Gastroesophageal sphincter (tissue), 4 donors: ENCODE results near the gene FZD7. TPM values are rescaled to one million over a fixed set of nuclear protein-coding genes. Genes with fewer than 3 reads are reported as not detected.

Source experiments
- ATAC-seq: fragments of 150-250 bp; one replicate; pipeline ENCODE4 v1.9.1; 2016; ENCODE audit warnings: mild to moderate bottlenecking, moderate library complexity
- H3K27ac ChIP-seq, 4 donors: fragments of 200-600 bp; sonication (generic) in 3 of 4; 1 replicate in 3 of 4; 2 replicates in 1 of 4; pipeline ENCODE4 v1.5.1; 2016 to 2019
- H3K27me3 ChIP-seq: fragments of 200-600 bp; sonication (generic); one replicate; pipeline ENCODE4 v1.5.1; 2019
- H3K36me3 ChIP-seq, 2 donors: fragments of 200-600 bp; sonication (generic); one replicate each; pipeline ENCODE4 v1.5.1; 2019; ENCODE audit warnings: control low read depth in 1 of 2
- H3K4me1 ChIP-seq, 3 donors: fragments of 200-600 bp; sonication (generic); 1 replicate in 2 of 3; 2 replicates in 1 of 3; pipeline ENCODE4 v1.5.1; 2016 to 2019; ENCODE audit warnings: control low read depth in 2 of 3
- H3K4me3 ChIP-seq, 2 donors: fragments of 200-600 bp; sonication (generic); one replicate each; pipeline ENCODE4 v1.5.1; 2019; ENCODE audit warnings: mild to moderate bottlenecking in 1 of 2, moderate library complexity in 1 of 2
- H3K9me3 ChIP-seq, 3 donors: fragments of 200-600 bp; sonication (generic); one replicate each; pipeline ENCODE4 v1.5.1; 2017 to 2019; ENCODE audit warnings: control low read depth in 2 of 3
- EP300 ChIP-seq: sonication (generic); formaldehyde crosslinking; IDR thresholded peaks from one replicate; pipeline ENCODE4 v1.6.1; 2017; ENCODE audit warnings: antibody characterized with exemption, mild to moderate bottlenecking
- POLR2A ChIP-seq, 2 donors: fragments of 450-650 bp; IDR thresholded peaks; one replicate each; pipeline ENCODE4 v1.6.1; 2017; ENCODE audit warnings: antibody characterized with exemption in 2 of 2, mild to moderate bottlenecking in 2 of 2, moderate library complexity in 1 of 2
- POLR2AphosphoS5 ChIP-seq: sonication (generic); formaldehyde crosslinking; IDR thresholded peaks from one replicate; pipeline ENCODE4 v1.6.1; 2017; ENCODE audit warnings: antibody characterized with exemption
- WGBS, 2 donors: methylation state at CpG; one replicate each; pipeline ENCODE4 v1.1.5; 2018; ENCODE audit warnings: low coverage in 1 of 2; 5-methylcytosine and 5-hydroxymethylcytosine counted together
- total RNA-seq, 4 donors: library from RNA; depleted of rRNA; stranded (reverse); fragments of >200 nt; gene quantifications; one replicate each; pipeline ENCODE4 v1.1.0, GENCODE V29; 2016
- TF ChIP-seq, protein P1 (sequence below), 4 experiments: fragments of 200-600 bp in 2 of 4; fragments of 450-650 bp in 2 of 4; sonication (generic) in 1 of 4; IDR thresholded peaks; one replicate each; pipeline ENCODE4 v1.5.1; 2017 to 2019; ENCODE audit warnings: antibody characterized with exemption in 4 of 4, mild to moderate bottlenecking in 2 of 4, moderate library complexity in 2 of 4

FZD7 gene
- total RNA-seq, 4 donors from 2014 or later, result 15.9 to 55.4 (median 39.0) TPM

DNA sequence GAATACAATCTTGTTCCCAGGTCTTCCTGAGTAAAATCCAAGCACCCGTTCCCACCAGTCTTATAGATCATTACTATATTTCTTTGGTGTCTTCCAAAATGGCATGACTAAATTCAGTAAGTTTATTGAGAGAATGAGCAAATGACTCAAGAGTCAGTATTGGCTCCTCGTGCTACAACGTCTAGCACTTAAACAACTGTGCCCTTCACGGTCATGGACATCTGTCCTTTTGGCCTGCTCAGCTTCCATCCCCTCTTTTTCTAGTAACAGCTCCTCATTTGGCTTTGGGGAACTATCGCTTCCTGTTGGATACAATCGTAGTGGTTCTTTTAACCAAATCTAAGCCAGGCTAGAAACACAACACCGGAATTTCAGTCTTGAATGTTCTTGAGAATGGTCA is 24.1 kb upstream of the FZD7 start:
- H3K27ac ChIP-seq, result peak overlapping the region in 3 of 4 donors; percentile 69 to 73 (median 69)
- WGBS, 2 donors, result 72 to 86% methylated on average over 7 of the region's 7 CpGs
- peaks cover 0 to 16% (median 0%) of the 10 kb centered on the region in 3 donors for H3K4me1 ChIP-seq
- TF ChIP-seq POLR2A (IDR thresholded peaks at IDR 0.05), result no peak
- TF ChIP-seq, protein P1, sequence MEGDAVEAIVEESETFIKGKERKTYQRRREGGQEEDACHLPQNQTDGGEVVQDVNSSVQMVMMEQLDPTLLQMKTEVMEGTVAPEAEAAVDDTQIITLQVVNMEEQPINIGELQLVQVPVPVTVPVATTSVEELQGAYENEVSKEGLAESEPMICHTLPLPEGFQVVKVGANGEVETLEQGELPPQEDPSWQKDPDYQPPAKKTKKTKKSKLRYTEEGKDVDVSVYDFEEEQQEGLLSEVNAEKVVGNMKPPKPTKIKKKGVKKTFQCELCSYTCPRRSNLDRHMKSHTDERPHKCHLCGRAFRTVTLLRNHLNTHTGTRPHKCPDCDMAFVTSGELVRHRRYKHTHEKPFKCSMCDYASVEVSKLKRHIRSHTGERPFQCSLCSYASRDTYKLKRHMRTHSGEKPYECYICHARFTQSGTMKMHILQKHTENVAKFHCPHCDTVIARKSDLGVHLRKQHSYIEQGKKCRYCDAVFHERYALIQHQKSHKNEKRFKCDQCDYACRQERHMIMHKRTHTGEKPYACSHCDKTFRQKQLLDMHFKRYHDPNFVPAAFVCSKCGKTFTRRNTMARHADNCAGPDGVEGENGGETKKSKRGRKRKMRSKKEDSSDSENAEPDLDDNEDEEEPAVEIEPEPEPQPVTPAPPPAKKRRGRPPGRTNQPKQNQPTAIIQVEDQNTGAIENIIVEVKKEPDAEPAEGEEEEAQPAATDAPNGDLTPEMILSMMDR (IDR thresholded peaks at IDR 0.05), result no peak
- no peak for TF ChIP-seq EP300
- TF ChIP-seq POLR2AphosphoS5, result no peak
- H3K36me3 ChIP-seq, result no peaks in the 10 kb centered on the region
- no peaks in the 10 kb centered on the region for H3K27me3 ChIP-seq
- no peak overlapping the region for H3K4me3 ChIP-seq
- H3K9me3 ChIP-seq, result no peaks in the 10 kb centered on the region
- ATAC-seq, result no peak

DNA sequence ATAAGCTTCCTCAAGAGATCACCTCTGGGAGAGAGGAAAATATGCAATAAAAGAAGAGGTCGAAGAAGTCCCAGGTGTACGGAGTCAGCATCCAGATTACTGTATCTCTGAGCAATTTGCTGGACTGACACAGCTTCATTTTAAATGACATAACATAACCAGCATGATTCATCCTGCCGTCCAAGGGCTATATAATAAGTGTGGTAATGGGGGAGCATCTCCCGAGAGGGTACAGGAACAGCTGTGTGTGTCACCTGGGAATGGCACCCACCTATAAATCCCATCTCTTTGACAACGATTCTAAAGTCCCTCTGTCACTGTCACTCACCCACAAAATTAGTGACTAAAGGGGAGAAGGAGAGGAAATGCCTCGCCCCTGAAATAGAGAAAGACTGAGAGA is 19.3 kb upstream of the FZD7 start:
- no peak for ATAC-seq
- 64 to 77% methylated on average over 6 of the region's 6 CpGs for WGBS, 2 donors
- Histone ChIP-seq H3K27ac (no peak overlapping the region), H3K27me3 (no peaks in the 10 kb centered on the region), H3K4me1 (peaks cover 0 to 45% (median 5%) of the 10 kb centered on the region in 3 donors), H3K4me3 (no peak overlapping the region), H3K36me3 (no peaks in the 10 kb centered on the region), H3K9me3 (no peaks in the 10 kb centered on the region)
- TF ChIP-seq POLR2AphosphoS5 (no peak), EP300 (no peak), POLR2A (IDR thresholded peaks at IDR 0.05) (no peak)
- TF ChIP-seq, protein P1 (IDR thresholded peaks at IDR 0.05), result no peak

DNA sequence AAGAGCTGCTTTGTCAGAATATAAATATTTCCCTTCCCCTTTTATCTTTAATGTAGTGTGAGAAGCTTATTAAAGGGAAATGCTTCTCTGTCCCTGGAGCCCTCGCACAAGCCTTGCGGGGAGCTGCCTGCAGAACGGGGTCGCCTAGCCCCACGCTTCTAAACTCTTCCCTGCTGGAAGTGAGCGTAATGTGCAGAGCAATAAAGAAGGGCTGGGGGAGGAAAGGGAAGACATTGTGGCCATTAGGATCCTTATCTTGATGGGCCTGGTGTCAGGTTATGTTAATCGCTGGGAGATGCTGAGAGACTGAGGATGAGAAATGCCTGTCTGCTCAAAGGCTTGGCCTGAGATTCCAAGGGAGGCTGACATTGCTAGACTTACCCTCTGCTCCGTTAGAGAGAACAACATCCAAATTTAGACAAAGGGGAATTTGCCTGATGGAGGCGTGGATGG is 18.9 kb upstream of the FZD7 start:
- 40 to 50% methylated on average over 6 to 9 of the region's 9 CpGs for WGBS, 2 donors
- peaks cover 0 to 45% (median 7%) of the 10 kb centered on the region in 3 donors for H3K4me1 ChIP-seq
- TF ChIP-seq POLR2AphosphoS5, result no peak
- TF ChIP-seq EP300, result no peak
- TF ChIP-seq POLR2A (IDR thresholded peaks at IDR 0.05), result no peak
- TF ChIP-seq, protein P1 (IDR thresholded peaks at IDR 0.05), result no peak
- no peak overlapping the region for H3K27ac ChIP-seq
- no peaks in the 10 kb centered on the region for H3K36me3 ChIP-seq
- H3K27me3 ChIP-seq, result no peaks in the 10 kb centered on the region
- H3K9me3 ChIP-seq, result no peaks in the 10 kb centered on the region
- H3K4me3 ChIP-seq, result no peak overlapping the region
- ATAC-seq, result no peak

DNA sequence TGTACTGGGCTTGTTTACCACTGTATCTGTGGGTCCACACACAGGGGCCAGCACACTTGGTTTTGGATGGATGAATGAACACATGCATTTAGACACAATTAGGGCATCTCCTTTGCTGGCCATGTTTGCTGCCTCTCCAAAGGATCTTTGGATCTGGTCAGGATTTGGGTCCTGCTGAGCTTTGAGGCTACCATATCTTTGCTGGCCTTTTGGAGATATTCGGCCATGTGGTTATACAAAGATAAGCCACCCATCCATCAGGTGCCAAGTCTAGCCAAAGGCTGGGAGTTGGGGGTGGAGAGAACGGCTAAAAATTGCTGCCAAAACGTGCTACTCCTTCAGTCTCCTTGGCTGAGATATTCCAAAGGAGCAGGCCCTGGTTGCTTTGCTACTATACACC is 18.2 kb upstream of the FZD7 start:
- H3K9me3 ChIP-seq, result no peaks in the 10 kb centered on the region
- H3K4me1 ChIP-seq, result peaks cover 0 to 51% (median 12%) of the 10 kb centered on the region in 3 donors
- no peak overlapping the region for H3K4me3 ChIP-seq
- TF ChIP-seq, protein P1 (IDR thresholded peaks at IDR 0.05), result no peak
- no peak for TF ChIP-seq POLR2AphosphoS5
- no peak for TF ChIP-seq POLR2A (IDR thresholded peaks at IDR 0.05)
- TF ChIP-seq EP300, result no peak
- WGBS, 2 donors, result 57% methylated on average over 1 of the region's 3 CpGs; no CpG with 5 or more reads in 1 of the 2 donors
- no peak for ATAC-seq
- H3K27me3 ChIP-seq, result no peaks in the 10 kb centered on the region
- no peak overlapping the region for H3K27ac ChIP-seq
- no peaks in the 10 kb centered on the region for H3K36me3 ChIP-seq

DNA sequence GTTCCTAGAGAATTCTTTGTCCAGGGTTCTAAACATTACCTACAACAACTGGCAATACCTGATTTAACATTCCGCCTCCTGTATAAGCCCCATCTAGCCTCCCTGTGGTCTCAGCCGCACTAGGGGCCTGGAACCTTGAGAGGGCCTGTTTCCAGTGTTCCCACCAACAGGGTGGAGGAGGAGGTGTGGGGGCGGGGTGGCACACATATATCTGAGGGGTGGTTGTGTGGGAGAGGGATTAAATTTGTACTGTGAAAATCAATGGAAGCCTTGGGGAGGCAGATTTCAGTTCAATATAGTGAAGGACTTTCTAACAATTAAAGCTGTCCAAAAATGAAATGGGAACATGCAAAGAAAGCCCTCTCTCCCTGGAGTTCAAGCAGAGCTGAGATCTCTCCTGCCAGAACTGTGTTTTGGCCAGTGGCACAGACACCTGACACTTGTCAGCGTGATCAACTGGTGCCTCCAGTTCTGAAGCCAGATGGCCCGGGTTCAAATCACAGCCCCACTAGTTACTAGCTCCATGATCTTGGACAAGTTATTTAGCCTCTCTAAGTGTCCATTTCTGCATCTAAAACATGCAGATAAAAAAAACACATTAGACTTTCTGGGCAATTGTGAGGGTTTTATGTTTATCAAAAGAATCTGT is 17.0 kb upstream of the FZD7 start:
- no peak for ATAC-seq
- no peaks in the 10 kb centered on the region for H3K9me3 ChIP-seq
- WGBS, 2 donors, result 62 to 78% methylated on average over 3 of the region's 5 CpGs
- no peak overlapping the region for H3K27ac ChIP-seq
- TF ChIP-seq, protein P1 (IDR thresholded peaks at IDR 0.05), result no peak
- TF ChIP-seq POLR2AphosphoS5, result no peak
- no peak for TF ChIP-seq EP300
- TF ChIP-seq POLR2A (IDR thresholded peaks at IDR 0.05), result no peak
- H3K4me1 ChIP-seq, result peaks cover 0 to 53% (median 12%) of the 10 kb centered on the region in 3 donors
- no peaks in the 10 kb centered on the region for H3K36me3 ChIP-seq
- H3K27me3 ChIP-seq, result no peaks in the 10 kb centered on the region
- no peak overlapping the region for H3K4me3 ChIP-seq
